ENCODE data around the gene COX11. TPM values are rescaled to one million over a fixed set of nuclear protein-coding genes. Genes with fewer than 3 reads are reported as not detected.
A peak's percentile ranks its signal among the peaks of the same experiment; 100 is the strongest.

COX11 gene
- total RNA-seq, 1 experiment from 2014 or later, result 38.5 TPM

DNA sequence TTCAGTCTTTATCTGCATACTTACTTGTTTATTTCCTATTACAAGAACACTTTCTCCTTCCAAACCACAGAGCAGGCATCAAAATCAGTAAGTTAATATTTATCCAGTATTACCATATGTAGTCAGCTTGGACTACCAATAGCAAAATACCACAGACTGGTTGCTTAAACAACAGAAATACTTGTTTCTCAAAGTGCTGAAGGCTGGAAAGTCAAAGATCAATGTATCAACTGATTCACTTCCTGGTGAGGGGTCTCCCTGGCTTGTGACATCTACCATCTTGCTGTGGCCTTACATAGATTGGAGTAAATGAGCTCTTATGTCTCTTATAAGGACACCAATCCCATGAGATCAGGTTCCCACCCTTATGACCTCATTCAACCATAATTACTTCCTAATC is 2.7 kb upstream of the COX11 start:
- H3K36me3 Mint-ChIP-seq (ENCODE audit: insufficient read depth, unreplicated experiment), result peaks cover 6% of the 10 kb centered on the region
- H3K27ac Mint-ChIP-seq (ENCODE audit: low read depth, unreplicated experiment), result no peak overlapping the region
- TF ChIP-seq, protein P1, sequence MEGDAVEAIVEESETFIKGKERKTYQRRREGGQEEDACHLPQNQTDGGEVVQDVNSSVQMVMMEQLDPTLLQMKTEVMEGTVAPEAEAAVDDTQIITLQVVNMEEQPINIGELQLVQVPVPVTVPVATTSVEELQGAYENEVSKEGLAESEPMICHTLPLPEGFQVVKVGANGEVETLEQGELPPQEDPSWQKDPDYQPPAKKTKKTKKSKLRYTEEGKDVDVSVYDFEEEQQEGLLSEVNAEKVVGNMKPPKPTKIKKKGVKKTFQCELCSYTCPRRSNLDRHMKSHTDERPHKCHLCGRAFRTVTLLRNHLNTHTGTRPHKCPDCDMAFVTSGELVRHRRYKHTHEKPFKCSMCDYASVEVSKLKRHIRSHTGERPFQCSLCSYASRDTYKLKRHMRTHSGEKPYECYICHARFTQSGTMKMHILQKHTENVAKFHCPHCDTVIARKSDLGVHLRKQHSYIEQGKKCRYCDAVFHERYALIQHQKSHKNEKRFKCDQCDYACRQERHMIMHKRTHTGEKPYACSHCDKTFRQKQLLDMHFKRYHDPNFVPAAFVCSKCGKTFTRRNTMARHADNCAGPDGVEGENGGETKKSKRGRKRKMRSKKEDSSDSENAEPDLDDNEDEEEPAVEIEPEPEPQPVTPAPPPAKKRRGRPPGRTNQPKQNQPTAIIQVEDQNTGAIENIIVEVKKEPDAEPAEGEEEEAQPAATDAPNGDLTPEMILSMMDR (IDR thresholded peaks at IDR 0.05; ENCODE audit: unreplicated experiment), result no peak
- POLR2A ChIA-PET, result no interaction called here
- H3K9me3 Mint-ChIP-seq (ENCODE audit: unreplicated experiment), result no peaks in the 10 kb centered on the region
- H3K4me1 Mint-ChIP-seq (ENCODE audit: insufficient read depth, unreplicated experiment), result peaks cover 6% of the 10 kb centered on the region
- intact Hi-C loops (cut with micrococcal nuclease), result no loop called here
- no peaks in the 10 kb centered on the region for H3K27me3 Mint-ChIP-seq (ENCODE audit: insufficient read depth, unreplicated experiment)
- H3K4me3 Mint-ChIP-seq (ENCODE audit: unreplicated experiment), result no peak overlapping the region
- BruUV-seq (replicated peaks), result no TSS peak
- DNase-seq (ENCODE audit: unreplicated experiment), result no peak
- CTCF ChIA-PET, result interaction anchor here (1.1 kb wide), 1 partner anchor 464 kb away, joined by 3 read pairs; no protein-coding TSS in a partner anchor

DNA sequence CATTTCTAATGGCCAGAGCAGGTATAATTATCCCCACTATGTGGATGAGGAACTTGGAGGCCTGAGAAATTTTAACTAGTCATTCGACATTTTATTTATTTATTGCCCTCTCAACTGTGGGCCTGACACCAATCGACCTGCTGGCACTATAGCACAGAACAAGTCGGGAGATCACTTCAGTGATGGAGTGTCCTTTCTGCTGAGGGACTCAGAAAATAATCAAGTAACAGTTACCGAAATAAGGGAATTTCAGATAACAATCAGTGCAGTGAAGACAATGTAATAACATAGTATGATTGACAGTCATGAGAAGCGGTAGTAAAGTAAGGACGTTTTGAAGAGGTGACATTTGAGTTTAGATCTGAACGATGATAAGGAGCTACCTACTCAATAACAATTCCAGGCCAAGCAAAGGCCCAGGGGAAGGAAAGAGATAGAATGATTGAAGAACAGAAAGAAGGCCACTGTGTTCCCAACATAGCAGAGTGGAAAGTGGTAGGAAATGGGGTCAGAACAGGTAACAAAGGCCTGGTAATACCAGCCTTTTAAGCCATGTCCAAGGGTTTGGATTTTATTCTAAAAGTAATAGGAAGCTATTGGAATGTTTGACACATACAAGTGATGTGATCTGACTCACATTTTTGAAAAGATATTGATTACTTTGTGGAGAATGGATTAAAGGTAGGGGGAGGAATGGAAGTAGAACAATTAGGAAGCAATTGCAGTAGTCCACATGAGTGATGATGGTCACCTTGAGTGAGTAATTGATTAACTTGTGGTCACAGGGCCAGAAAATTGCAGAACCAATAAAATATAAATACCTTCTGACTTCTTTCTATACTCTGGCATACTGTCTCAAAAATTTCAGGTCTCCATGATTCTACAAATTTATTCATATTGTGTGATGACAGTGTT is 1.5 kb upstream of the COX11 start:
- BruUV-seq (replicated peaks), result no TSS peak
- no peak overlapping the region for H3K27ac Mint-ChIP-seq (ENCODE audit: low read depth, unreplicated experiment)
- H3K27me3 Mint-ChIP-seq (ENCODE audit: insufficient read depth, unreplicated experiment), result no peaks in the 10 kb centered on the region
- intact Hi-C loops (cut with micrococcal nuclease), result no loop called here
- CTCF ChIA-PET, result interaction anchor here (0.6 to 1.1 kb wide), 3 partner anchors 10 to 465 kb away, joined by 3 to 8 read pairs (median 5); no protein-coding TSS in a partner anchor
- H3K9me3 Mint-ChIP-seq (ENCODE audit: unreplicated experiment), result no peaks in the 10 kb centered on the region
- H3K36me3 Mint-ChIP-seq (ENCODE audit: insufficient read depth, unreplicated experiment), result peaks cover 13% of the 10 kb centered on the region
- H3K4me3 Mint-ChIP-seq (ENCODE audit: unreplicated experiment), result no peak overlapping the region
- POLR2A ChIA-PET, result interaction anchor here (0.5 to 2.2 kb wide), 5 partner anchors 9 to 1224 kb away, joined by 3 to 11 read pairs (median 3); no protein-coding TSS in a partner anchor
- peaks cover 8% of the 10 kb centered on the region for H3K4me1 Mint-ChIP-seq (ENCODE audit: insufficient read depth, unreplicated experiment)
- DNase-seq (ENCODE audit: unreplicated experiment), result no peak
- TF ChIP-seq, protein P1 (IDR thresholded peaks at IDR 0.05; ENCODE audit: unreplicated experiment), result no peak

DNA sequence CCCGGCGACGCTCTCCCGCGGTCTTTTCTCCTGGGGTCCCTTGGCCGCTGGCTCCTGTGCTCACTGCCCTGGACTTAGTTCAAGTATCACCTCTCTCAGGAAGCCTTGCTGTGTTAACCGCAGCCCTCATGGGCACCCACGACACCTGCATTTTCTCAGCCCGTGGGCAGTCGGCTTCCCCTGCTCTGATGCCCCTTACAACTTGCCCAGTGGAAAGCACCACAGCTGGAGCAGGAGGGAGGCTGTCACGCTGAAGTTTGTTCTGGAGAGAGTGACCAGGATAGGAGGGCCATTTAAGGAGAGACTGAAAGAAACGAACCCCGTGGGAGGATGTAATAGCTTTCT is 506 bp upstream of the COX11 start:
- TF ChIP-seq, protein P1 (IDR thresholded peaks at IDR 0.05; ENCODE audit: unreplicated experiment), result no peak
- H3K9me3 Mint-ChIP-seq (ENCODE audit: unreplicated experiment), result no peaks in the 10 kb centered on the region
- H3K4me1 Mint-ChIP-seq (ENCODE audit: insufficient read depth, unreplicated experiment), result peaks cover 8% of the 10 kb centered on the region
- intact Hi-C loops (cut with micrococcal nuclease), result no loop called here
- H3K27ac Mint-ChIP-seq (ENCODE audit: low read depth, unreplicated experiment), result no peak overlapping the region
- H3K27me3 Mint-ChIP-seq (ENCODE audit: insufficient read depth, unreplicated experiment), result no peaks in the 10 kb centered on the region
- CTCF ChIA-PET, result interaction anchor here (0.6 to 0.7 kb wide), 3 partner anchors 24 to 1837 kb away, joined by 3 to 6 read pairs (median 3); no protein-coding TSS in a partner anchor
- POLR2A ChIA-PET, result interaction anchor here (0.5 to 2.2 kb wide), 7 partner anchors 10 to 1223 kb away, joined by 3 to 11 read pairs (median 3); no protein-coding TSS in a partner anchor
- TSS peak; percentile 26 for BruUV-seq (replicated peaks)
- peaks cover 21% of the 10 kb centered on the region for H3K36me3 Mint-ChIP-seq (ENCODE audit: insufficient read depth, unreplicated experiment)
- no peak overlapping the region for H3K4me3 Mint-ChIP-seq (ENCODE audit: unreplicated experiment)
- no peak for DNase-seq (ENCODE audit: unreplicated experiment)

DNA sequence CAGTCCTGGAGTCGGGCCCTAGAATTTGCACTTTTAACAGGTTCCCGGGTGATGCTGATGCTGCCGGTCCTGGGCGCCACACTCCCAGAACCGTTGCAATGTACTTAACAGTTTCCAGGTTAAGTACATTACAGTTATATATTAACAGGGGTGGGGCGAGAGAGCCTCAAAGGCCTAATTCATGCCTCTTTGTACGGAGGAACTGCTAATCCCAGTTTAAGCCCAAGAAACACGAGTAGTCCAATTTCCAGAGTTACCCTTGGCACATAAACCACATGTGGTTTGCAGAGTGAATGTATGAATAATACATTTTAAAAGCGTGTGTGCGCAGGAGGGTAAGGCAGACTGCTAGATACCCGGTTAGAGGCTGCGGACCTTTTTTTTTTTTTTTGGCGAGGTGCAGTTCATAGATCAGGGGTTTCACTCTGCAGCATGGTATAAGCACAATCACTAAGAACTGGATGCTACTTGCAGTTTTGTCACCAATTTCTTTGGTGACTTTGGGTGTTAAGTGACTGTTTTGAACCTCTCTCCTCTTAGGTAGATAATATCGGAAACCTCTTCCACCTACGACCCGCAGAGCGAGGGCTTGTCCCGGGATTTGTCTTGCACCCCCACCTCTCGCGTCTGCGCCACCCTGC is 713 bp downstream of the COX11 start:
- H3K36me3 Mint-ChIP-seq (ENCODE audit: insufficient read depth, unreplicated experiment), result peaks cover 33% of the 10 kb centered on the region
- BruUV-seq (replicated peaks), result no TSS peak
- POLR2A ChIA-PET, result interaction anchor here (0.8 to 2.2 kb wide), 5 partner anchors 10 to 466 kb away, joined by 3 to 11 read pairs (median 3); no protein-coding TSS in a partner anchor
- TF ChIP-seq, protein P1 (IDR thresholded peaks at IDR 0.05; ENCODE audit: unreplicated experiment), result no peak
- no peak overlapping the region for H3K27ac Mint-ChIP-seq (ENCODE audit: low read depth, unreplicated experiment)
- no peaks in the 10 kb centered on the region for H3K27me3 Mint-ChIP-seq (ENCODE audit: insufficient read depth, unreplicated experiment)
- H3K4me3 Mint-ChIP-seq (ENCODE audit: unreplicated experiment), result no peak overlapping the region
- DNase-seq (ENCODE audit: unreplicated experiment), result peak; percentile 34
- no peaks in the 10 kb centered on the region for H3K9me3 Mint-ChIP-seq (ENCODE audit: unreplicated experiment)
- H3K4me1 Mint-ChIP-seq (ENCODE audit: insufficient read depth, unreplicated experiment), result peaks cover 8% of the 10 kb centered on the region
- CTCF ChIA-PET, result interaction anchor here (0.7 kb wide), 1 partner anchor 49 kb away, joined by 3 read pairs; no protein-coding TSS in a partner anchor
- intact Hi-C loops (cut with micrococcal nuclease), result no loop called here

Measured in MCF 10A (cell line).